GM19043 (cell line): ENCODE results near the gene UBE3A.

Experiments used
- ATAC-seq: cut with Tn5 transposase; IDR thresholded peaks from one replicate; pipeline ENCODE4 v1.9.1; 2021; ENCODE audit warnings: low read depth; ENCODE audit not compliant: unreplicated experiment

The UBE3A gene

GRCh38 chr15:25335279-25335678 lies 103.5 kb downstream of the UBE3A start:
- ATAC-seq, result no peak

DNA sequence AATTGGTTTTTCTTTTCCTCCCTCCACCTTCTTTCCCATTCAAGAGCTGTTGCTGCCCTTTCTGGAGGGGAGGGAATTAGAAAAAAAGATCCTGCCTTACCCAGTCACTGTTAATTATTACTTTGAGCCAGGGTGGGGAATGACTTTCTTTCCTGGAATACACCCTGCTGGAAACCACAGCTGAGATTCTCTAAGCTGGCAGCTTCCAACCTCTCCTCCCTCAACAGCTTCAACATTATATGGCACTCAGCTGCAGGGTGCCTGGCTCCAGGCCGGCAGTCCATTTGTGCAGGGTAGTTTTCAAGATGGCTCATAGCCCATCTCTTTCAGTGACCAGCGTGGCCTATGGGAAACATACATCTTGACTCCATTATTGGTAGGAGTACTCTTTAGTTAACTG lies 105.8 kb downstream of the UBE3A start:
- no peak for ATAC-seq

DNA sequence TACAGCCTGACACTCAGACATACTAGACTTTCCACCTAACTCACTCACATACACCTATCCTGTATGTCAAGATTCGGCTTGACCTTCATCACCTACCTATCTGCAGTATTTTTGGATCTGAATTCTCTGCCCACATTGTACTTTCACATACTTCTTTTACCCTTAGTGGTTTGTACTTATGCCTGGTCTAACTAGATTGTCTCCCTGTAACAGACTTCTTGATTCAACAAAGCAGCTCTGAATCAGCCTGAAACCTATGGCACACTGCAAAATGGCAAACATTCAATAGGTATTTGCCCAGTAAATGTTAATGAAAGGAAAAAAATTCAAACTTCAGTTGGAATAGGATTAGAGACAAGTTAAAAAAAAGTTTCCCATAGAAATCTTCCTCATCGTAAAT lies 106.5 kb downstream of the UBE3A start:
- no peak for ATAC-seq

- no peak for ATAC-seq
Measured at GRCh38 chr15:25331860-25332259, 107.0 kb downstream of the UBE3A start.

- no peak for ATAC-seq
Measured at GRCh38 chr15:25331404-25331803, 107.4 kb downstream of the UBE3A start.

- no peak for ATAC-seq
Measured at GRCh38 chr15:25329696-25330095, 109.1 kb downstream of the UBE3A start.

DNA sequence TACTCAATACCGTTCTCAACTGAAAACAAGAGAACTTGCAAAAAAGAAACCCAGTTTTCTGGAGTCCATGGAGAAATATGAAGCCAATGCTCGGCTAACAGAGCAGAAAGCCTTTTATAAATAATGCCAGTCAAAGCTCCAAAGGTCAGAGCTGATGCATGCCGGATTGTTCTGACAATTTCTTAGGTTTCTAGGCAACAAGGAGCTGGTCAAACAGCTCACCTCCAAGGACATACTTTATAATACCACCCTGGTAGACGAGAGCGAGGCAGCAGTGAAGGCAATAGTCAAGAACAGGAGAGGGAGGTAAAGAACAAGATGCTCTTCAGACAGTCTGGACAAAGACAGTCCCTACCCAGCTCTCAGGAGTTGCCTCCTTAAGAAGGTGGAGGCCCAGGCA lies 111.1 kb downstream of the UBE3A start:
- no peak for ATAC-seq

DNA sequence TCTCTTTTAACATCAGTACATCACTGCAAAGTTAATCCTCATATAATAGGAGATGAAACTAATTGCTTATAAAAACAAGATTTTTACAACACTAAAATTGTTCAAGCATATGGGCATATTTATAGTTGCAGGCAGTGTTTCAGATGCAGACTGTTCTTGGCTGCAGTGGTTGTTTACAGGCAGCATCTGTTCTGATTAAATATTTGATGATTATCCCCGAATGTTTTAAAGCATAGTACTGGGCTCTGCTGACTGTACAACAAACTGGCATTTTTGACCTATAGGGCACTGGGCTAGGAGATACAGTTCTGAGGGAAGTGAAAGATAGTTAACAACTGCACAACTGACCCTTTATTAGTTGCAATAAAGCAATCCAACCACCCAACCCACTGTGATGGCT lies 113.6 kb downstream of the UBE3A start:
- no peak for ATAC-seq

DNA sequence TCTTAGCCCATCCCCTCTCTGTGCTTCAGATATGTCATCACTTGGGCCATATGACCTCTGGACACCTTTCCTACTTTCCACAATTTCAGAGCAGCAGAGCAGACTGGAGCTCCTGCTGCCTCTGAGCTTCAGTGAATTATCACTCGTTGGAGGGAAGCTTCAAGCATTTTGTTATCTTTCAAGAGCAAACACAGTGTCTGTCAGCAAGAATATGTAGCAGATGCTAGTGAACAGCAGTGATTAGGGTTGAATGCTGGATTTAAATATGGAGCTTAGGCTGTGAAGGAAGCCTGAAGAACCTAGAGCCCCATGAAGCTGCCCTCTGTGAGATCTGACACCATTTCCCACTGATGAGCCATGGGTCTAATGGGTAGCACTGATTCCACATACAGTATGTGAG lies 115.4 kb downstream of the UBE3A start:
- ATAC-seq, result no peak

GRCh38 chr15:25287823-25288222 lies 151.0 kb downstream of the UBE3A start:
- no peak for ATAC-seq
